Endothelial cell of umbilical vein (primary cell): ENCODE data around the gene MAU2. TPM values are rescaled to one million over a fixed set of nuclear protein-coding genes. Genes with fewer than 3 reads are reported as not detected.

Experiments
- BruUV-seq: library from RNA; stranded (reverse); fragments of 400-500 nt; replicated peaks from 2 replicates; lab custom pipeline; 2021; lab: Mats Ljungman, UMichigan
- CTCF ChIA-PET: fragments of 300-600, 350-600 bp; sonication (Branson Sonifier 250); formaldehyde crosslinking; loops from one replicate; lab custom pipeline; 2021; ENCODE audit warnings: antibody characterized with exemption, inconsistent platforms; lab: Charles Lee
- POLR2A ChIA-PET: fragments of 300-600, 350-600 bp; sonication (Branson Sonifier 250); formaldehyde crosslinking; loops from one replicate; lab custom pipeline; 2021; ENCODE audit warnings: antibody characterized with exemption, inconsistent platforms; lab: Charles Lee
- DNase-seq: peaks from one replicate; pipeline ENCODE4 v3.0.0-alpha.2; 2011; ENCODE audit warnings: low read depth, low spot score
- FAIRE-seq: peaks from 2 replicates; lab custom pipeline; 2011; peaks lifted over from hg19 to GRCh38; lab: Jason Lieb, UNC
- H2AFZ ChIP-seq: 2 replicates; pipeline ENCODE4 v1.6.0; 2012; ENCODE audit warnings: low read depth, low read length, control low read depth, inconsistent platforms
- H3K27ac ChIP-seq: 2 replicates; pipeline ENCODE4 v1.5.1; 2011; ENCODE audit warnings: low read depth, mild to moderate bottlenecking, control low read depth, low read length, moderate library complexity; ENCODE audit not compliant: insufficient read depth
- H3K27me3 ChIP-seq, 2 experiments: 2 replicates each; pipeline versions ENCODE4 v1.6.0 to v1.6.1; 2011; ENCODE audit warnings: low read length in 2 of 2, mixed read lengths in 1 of 2; ENCODE audit not compliant: control insufficient read depth in 2 of 2, insufficient read depth in 2 of 2
- H3K36me3 ChIP-seq, 2 experiments: 2 replicates in 1 of 2; 3 replicates in 1 of 2; pipeline ENCODE4 v1.5.1; 2011; ENCODE audit warnings: low read length in 2 of 2, mild to moderate bottlenecking in 1 of 2, moderate library complexity in 1 of 2; ENCODE audit not compliant: control insufficient read depth in 2 of 2, insufficient read depth in 2 of 2; ENCODE audit errors: extremely low read depth in 1 of 2
- H3K4me1 ChIP-seq: 3 replicates; pipeline ENCODE4 v1.5.1; 2011; ENCODE audit warnings: mild to moderate bottlenecking, low read length; ENCODE audit not compliant: control insufficient read depth, insufficient read depth; ENCODE audit errors: extremely low read depth
- H3K4me2 ChIP-seq: 2 replicates; pipeline ENCODE4 v1.6.1; 2011; ENCODE audit warnings: low read length, control low read depth, mixed read lengths; ENCODE audit not compliant: insufficient read depth
- H3K4me3 ChIP-seq, 3 experiments: fragments of 200-600 bp in 1 of 3; sonication (generic), shearing (Covaris generic) in 1 of 3; replicated peaks in 1 of 3; 2 replicates each; pipeline ENCODE4 v1.5.1; 2011 to 2016; ENCODE audit warnings: control low read depth in 3 of 3, low read length in 3 of 3, mild to moderate bottlenecking in 2 of 3, inconsistent platforms in 1 of 3, low read depth in 1 of 3, moderate library complexity in 1 of 3; ENCODE audit not compliant: insufficient read depth in 1 of 3
- H3K79me2 ChIP-seq: 2 replicates; pipeline ENCODE4 v1.6.0; 2012; ENCODE audit warnings: low read length, inconsistent platforms; ENCODE audit not compliant: control insufficient read depth, insufficient read depth
- H3K9ac ChIP-seq: replicated peaks from 2 replicates; pipeline ENCODE3; 2011; ENCODE audit warnings: low read length, control low read depth; ENCODE audit not compliant: insufficient read depth; ENCODE audit errors: extremely low read depth
- H3K9me1 ChIP-seq: replicated peaks from 3 replicates; pipeline ENCODE4 v1.6.0; 2011; ENCODE audit warnings: mild to moderate bottlenecking, low read length; ENCODE audit not compliant: control insufficient read depth, insufficient read depth; ENCODE audit errors: extremely low read depth
- H3K9me3 ChIP-seq: replicated peaks from 2 replicates; pipeline ENCODE4 v1.5.1; 2012; ENCODE audit warnings: low read length, inconsistent platforms; ENCODE audit not compliant: control insufficient read depth, insufficient read depth
- H4K20me1 ChIP-seq: replicated peaks from 2 replicates; pipeline ENCODE3; 2011; ENCODE audit warnings: mild to moderate bottlenecking, low read length; ENCODE audit not compliant: control insufficient read depth, insufficient read depth; ENCODE audit errors: extremely low read depth
- EZH2 ChIP-seq: IDR thresholded peaks from 2 replicates; pipeline ENCODE4 v1.6.1; 2012; ENCODE audit warnings: borderline replicate concordance, low read depth, mild to moderate bottlenecking, moderate library complexity, low read length, inconsistent platforms; ENCODE audit not compliant: severe bottlenecking
- GATA2 ChIP-seq: IDR thresholded peaks from 2 replicates; pipeline ENCODE4 v1.7.0; 2011; ENCODE audit warnings: low read depth, mild to moderate bottlenecking, moderate library complexity, mixed read lengths, low read length; ENCODE audit not compliant: insufficient read length, insufficient read depth
- MYC ChIP-seq: IDR thresholded peaks from one replicate; pipeline ENCODE4 v1.6.1; 2011; ENCODE audit warnings: mild to moderate bottlenecking, low read depth, low read length
- POLR2AphosphoS5 ChIP-seq: IDR thresholded peaks from 2 replicates; pipeline ENCODE4 v1.6.1; 2012; ENCODE audit warnings: low read depth, mild to moderate bottlenecking, control low read depth, low read length, moderate library complexity; ENCODE audit not compliant: insufficient read depth
- dilution Hi-C: fragments of 300-500 bp; cut with MboI; formaldehyde crosslinking; loops from one replicate; pipeline ENCODE4 v1.15.0; 2019; ENCODE audit warnings: low sequenced_read_pairs; ENCODE audit not compliant: extremely low pct_ligation_motif_present
- intact Hi-C: fragments of 100-400 bp; cut with micrococcal nuclease; formaldehyde crosslinking; loops from one replicate; pipeline ENCODE4 v1.10.0; 2022
- polyA plus RNA-seq, 4 experiments: library from polyadenylated mRNA; depleted of rRNA in 3 of 4; stranded (reverse) in 3 of 4; unstranded in 1 of 4; fragments of >200 nt; gene quantifications; 2 replicates each; pipeline versions ENCODE4 v1.2.1 to v1.2.3, GENCODE V29; 2011 to 2012; ENCODE audit warnings: missing spikeins in 1 of 4
- total RNA-seq: library from RNA; stranded (reverse); gene quantifications from 2 replicates; pipeline ENCODE4 v1.2.3, GENCODE V29; 2021
- TF ChIP-seq, protein P1 (sequence below): IDR thresholded peaks from 2 replicates; pipeline ENCODE4 v1.6.1; 2011; ENCODE audit not compliant: insufficient read depth, insufficient read length
- TF ChIP-seq, protein P2 (sequence below), 2 donors: IDR thresholded peaks; 1 replicate in 1 of 2; 2 replicates in 1 of 2; pipeline ENCODE4 v1.5.1; 2011; ENCODE audit warnings: low read length in 2 of 2, mild to moderate bottlenecking in 2 of 2, moderate library complexity in 2 of 2, control low read depth in 1 of 2, inconsistent platforms in 1 of 2, low read depth in 1 of 2; ENCODE audit not compliant: insufficient read depth in 1 of 2; ENCODE audit errors: extremely low read depth in 1 of 2

The MAU2 gene
- total and polyA plus RNA-seq, 2 donors (not counting 3 experiments of a cell fraction or from before 2014, with no cell fraction given), result 36.9 to 70.0 TPM

DNA sequence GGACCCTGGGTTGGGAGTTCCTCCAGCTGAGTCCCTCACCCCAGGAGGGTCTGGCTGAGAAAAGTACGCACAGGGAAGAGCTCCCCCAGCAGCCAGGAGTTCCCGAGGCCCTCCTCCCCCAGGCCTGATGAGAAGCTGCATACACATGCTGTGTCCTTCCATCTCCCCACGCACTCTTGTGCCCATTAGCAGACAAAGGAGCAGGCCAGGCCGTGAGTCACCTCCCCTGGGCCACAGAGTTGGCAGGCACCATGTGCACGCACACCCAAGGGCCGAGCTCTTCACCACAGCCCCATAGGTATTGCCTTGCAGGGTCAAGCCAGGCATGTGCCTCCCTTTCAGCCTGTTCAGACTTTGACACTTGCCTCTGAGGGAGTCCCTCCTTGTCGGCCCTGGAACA is 17.5 kb downstream of the MAU2 start:
- Histone ChIP-seq H3K4me1 (no peaks in the 10 kb centered on the region), H3K9me1 (no peaks in the 10 kb centered on the region), H3K27ac (no peak overlapping the region), H3K9me3 (no peaks in the 10 kb centered on the region), H2AFZ (no peak overlapping the region), H3K4me3 (no peak overlapping the region), H3K79me2 (no peaks in the 10 kb centered on the region), H3K4me2 (no peak overlapping the region), H3K9ac (no peak overlapping the region), H4K20me1 (no peaks in the 10 kb centered on the region), H3K27me3 (no peaks in the 10 kb centered on the region), H3K36me3 (peaks cover 6 to 63% of the 10 kb centered on the region in 2 experiments)
- CTCF ChIA-PET, result interaction anchor here (1.5 kb wide), 1 partner anchor 14 kb away, joined by 3 read pairs; no protein-coding TSS in a partner anchor
- intact Hi-C loops, result no loop called here
- TF ChIP-seq GATA2 (no peak), EZH2 (no peak), MYC (no peak), POLR2AphosphoS5 (no peak)
- TF ChIP-seq, protein P1, sequence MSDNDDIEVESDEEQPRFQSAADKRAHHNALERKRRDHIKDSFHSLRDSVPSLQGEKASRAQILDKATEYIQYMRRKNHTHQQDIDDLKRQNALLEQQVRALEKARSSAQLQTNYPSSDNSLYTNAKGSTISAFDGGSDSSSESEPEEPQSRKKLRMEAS, result no peak
- TF ChIP-seq, protein P2, sequence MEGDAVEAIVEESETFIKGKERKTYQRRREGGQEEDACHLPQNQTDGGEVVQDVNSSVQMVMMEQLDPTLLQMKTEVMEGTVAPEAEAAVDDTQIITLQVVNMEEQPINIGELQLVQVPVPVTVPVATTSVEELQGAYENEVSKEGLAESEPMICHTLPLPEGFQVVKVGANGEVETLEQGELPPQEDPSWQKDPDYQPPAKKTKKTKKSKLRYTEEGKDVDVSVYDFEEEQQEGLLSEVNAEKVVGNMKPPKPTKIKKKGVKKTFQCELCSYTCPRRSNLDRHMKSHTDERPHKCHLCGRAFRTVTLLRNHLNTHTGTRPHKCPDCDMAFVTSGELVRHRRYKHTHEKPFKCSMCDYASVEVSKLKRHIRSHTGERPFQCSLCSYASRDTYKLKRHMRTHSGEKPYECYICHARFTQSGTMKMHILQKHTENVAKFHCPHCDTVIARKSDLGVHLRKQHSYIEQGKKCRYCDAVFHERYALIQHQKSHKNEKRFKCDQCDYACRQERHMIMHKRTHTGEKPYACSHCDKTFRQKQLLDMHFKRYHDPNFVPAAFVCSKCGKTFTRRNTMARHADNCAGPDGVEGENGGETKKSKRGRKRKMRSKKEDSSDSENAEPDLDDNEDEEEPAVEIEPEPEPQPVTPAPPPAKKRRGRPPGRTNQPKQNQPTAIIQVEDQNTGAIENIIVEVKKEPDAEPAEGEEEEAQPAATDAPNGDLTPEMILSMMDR (IDR thresholded peaks at IDR 0.05; ENCODE audit: extremely low read depth in 1 of 2, insufficient read depth in 1 of 2, low read depth in 1 of 2, low read length in 2 of 2), result no peak
- DNase-seq (no peak), FAIRE-seq (no peak)
- BruUV-seq, result no TSS peak
- dilution Hi-C loops, result no loop called here
- POLR2A ChIA-PET, result no interaction called here
